Endothelial cell of umbilical vein (primary cell): ENCODE measurements around the gene RUNDC1. TPM values are rescaled to one million over a fixed set of nuclear protein-coding genes. Genes with fewer than 3 reads are reported as not detected.

Experiments used
- BruUV-seq: library from RNA; stranded (reverse); fragments of 400-500 nt; replicated peaks from 2 replicates; lab custom pipeline; 2021; lab: Mats Ljungman, UMichigan
- CTCF ChIA-PET: fragments of 300-600, 350-600 bp; sonication (Branson Sonifier 250); formaldehyde crosslinking; loops from one replicate; lab custom pipeline; 2021; ENCODE audit warnings: antibody characterized with exemption, inconsistent platforms; lab: Charles Lee
- POLR2A ChIA-PET: fragments of 300-600, 350-600 bp; sonication (Branson Sonifier 250); formaldehyde crosslinking; loops from one replicate; lab custom pipeline; 2021; ENCODE audit warnings: antibody characterized with exemption, inconsistent platforms; lab: Charles Lee
- DNase-seq: peaks from one replicate; pipeline ENCODE4 v3.0.0-alpha.2; 2011; ENCODE audit warnings: low read depth, low spot score
- FAIRE-seq: peaks from 2 replicates; lab custom pipeline; 2011; peaks lifted over from hg19 to GRCh38; lab: Jason Lieb, UNC
- H2AFZ ChIP-seq: 2 replicates; pipeline ENCODE4 v1.6.0; 2012; ENCODE audit warnings: low read depth, low read length, control low read depth, inconsistent platforms
- H3K27ac ChIP-seq: 2 replicates; pipeline ENCODE4 v1.5.1; 2011; ENCODE audit warnings: low read depth, mild to moderate bottlenecking, control low read depth, low read length, moderate library complexity; ENCODE audit not compliant: insufficient read depth
- H3K27me3 ChIP-seq, 2 experiments: 2 replicates each; pipeline versions ENCODE4 v1.6.0 to v1.6.1; 2011; ENCODE audit warnings: low read length in 2 of 2, mixed read lengths in 1 of 2; ENCODE audit not compliant: control insufficient read depth in 2 of 2, insufficient read depth in 2 of 2
- H3K36me3 ChIP-seq, 2 experiments: 2 replicates in 1 of 2; 3 replicates in 1 of 2; pipeline ENCODE4 v1.5.1; 2011; ENCODE audit warnings: low read length in 2 of 2, mild to moderate bottlenecking in 1 of 2, moderate library complexity in 1 of 2; ENCODE audit not compliant: control insufficient read depth in 2 of 2, insufficient read depth in 2 of 2; ENCODE audit errors: extremely low read depth in 1 of 2
- H3K4me1 ChIP-seq: 3 replicates; pipeline ENCODE4 v1.5.1; 2011; ENCODE audit warnings: mild to moderate bottlenecking, low read length; ENCODE audit not compliant: control insufficient read depth, insufficient read depth; ENCODE audit errors: extremely low read depth
- H3K4me2 ChIP-seq: 2 replicates; pipeline ENCODE4 v1.6.1; 2011; ENCODE audit warnings: low read length, control low read depth, mixed read lengths; ENCODE audit not compliant: insufficient read depth
- H3K4me3 ChIP-seq, 3 experiments: fragments of 200-600 bp in 1 of 3; sonication (generic), shearing (Covaris generic) in 1 of 3; replicated peaks in 1 of 3; 2 replicates each; pipeline ENCODE4 v1.5.1; 2011 to 2016; ENCODE audit warnings: control low read depth in 3 of 3, low read length in 3 of 3, mild to moderate bottlenecking in 2 of 3, inconsistent platforms in 1 of 3, low read depth in 1 of 3, moderate library complexity in 1 of 3; ENCODE audit not compliant: insufficient read depth in 1 of 3
- H3K79me2 ChIP-seq: 2 replicates; pipeline ENCODE4 v1.6.0; 2012; ENCODE audit warnings: low read length, inconsistent platforms; ENCODE audit not compliant: control insufficient read depth, insufficient read depth
- H3K9ac ChIP-seq: replicated peaks from 2 replicates; pipeline ENCODE3; 2011; ENCODE audit warnings: low read length, control low read depth; ENCODE audit not compliant: insufficient read depth; ENCODE audit errors: extremely low read depth
- H3K9me1 ChIP-seq: replicated peaks from 3 replicates; pipeline ENCODE4 v1.6.0; 2011; ENCODE audit warnings: mild to moderate bottlenecking, low read length; ENCODE audit not compliant: control insufficient read depth, insufficient read depth; ENCODE audit errors: extremely low read depth
- H3K9me3 ChIP-seq: replicated peaks from 2 replicates; pipeline ENCODE4 v1.5.1; 2012; ENCODE audit warnings: low read length, inconsistent platforms; ENCODE audit not compliant: control insufficient read depth, insufficient read depth
- H4K20me1 ChIP-seq: replicated peaks from 2 replicates; pipeline ENCODE3; 2011; ENCODE audit warnings: mild to moderate bottlenecking, low read length; ENCODE audit not compliant: control insufficient read depth, insufficient read depth; ENCODE audit errors: extremely low read depth
- CTCF ChIP-seq, 2 donors: IDR thresholded peaks; 1 replicate in 1 of 2; 2 replicates in 1 of 2; pipeline ENCODE4 v1.5.1; 2011; ENCODE audit warnings: low read length in 2 of 2, mild to moderate bottlenecking in 2 of 2, moderate library complexity in 2 of 2, control low read depth in 1 of 2, inconsistent platforms in 1 of 2, low read depth in 1 of 2; ENCODE audit not compliant: insufficient read depth in 1 of 2; ENCODE audit errors: extremely low read depth in 1 of 2
- EZH2 ChIP-seq: IDR thresholded peaks from 2 replicates; pipeline ENCODE4 v1.6.1; 2012; ENCODE audit warnings: borderline replicate concordance, low read depth, mild to moderate bottlenecking, moderate library complexity, low read length, inconsistent platforms; ENCODE audit not compliant: severe bottlenecking
- FOS ChIP-seq: IDR thresholded peaks from 2 replicates; pipeline ENCODE4 v1.6.1; 2011; ENCODE audit warnings: mild to moderate bottlenecking, low read length, moderate library complexity, borderline replicate concordance; ENCODE audit not compliant: insufficient read depth
- GATA2 ChIP-seq: IDR thresholded peaks from 2 replicates; pipeline ENCODE4 v1.7.0; 2011; ENCODE audit warnings: low read depth, mild to moderate bottlenecking, moderate library complexity, mixed read lengths, low read length; ENCODE audit not compliant: insufficient read length, insufficient read depth
- JUN ChIP-seq: IDR thresholded peaks from 2 replicates; pipeline ENCODE4 v1.6.1; 2011; ENCODE audit warnings: borderline replicate concordance, low read depth; ENCODE audit not compliant: insufficient read length, insufficient read depth
- MAX ChIP-seq: IDR thresholded peaks from 2 replicates; pipeline ENCODE4 v1.6.1; 2011; ENCODE audit not compliant: insufficient read depth, insufficient read length
- MYC ChIP-seq: IDR thresholded peaks from one replicate; pipeline ENCODE4 v1.6.1; 2011; ENCODE audit warnings: mild to moderate bottlenecking, low read depth, low read length
- POLR2A ChIP-seq: IDR thresholded peaks from 2 replicates; pipeline ENCODE4 v1.6.1; 2012; ENCODE audit warnings: low read depth, mild to moderate bottlenecking, control low read depth, low read length
- POLR2AphosphoS5 ChIP-seq: IDR thresholded peaks from 2 replicates; pipeline ENCODE4 v1.6.1; 2012; ENCODE audit warnings: low read depth, mild to moderate bottlenecking, control low read depth, low read length, moderate library complexity; ENCODE audit not compliant: insufficient read depth
- dilution Hi-C: fragments of 300-500 bp; cut with MboI; formaldehyde crosslinking; loops from one replicate; pipeline ENCODE4 v1.15.0; 2019; ENCODE audit warnings: low sequenced_read_pairs; ENCODE audit not compliant: extremely low pct_ligation_motif_present
- intact Hi-C: fragments of 100-400 bp; cut with micrococcal nuclease; formaldehyde crosslinking; loops from one replicate; pipeline ENCODE4 v1.10.0; 2022
- polyA plus RNA-seq, 4 experiments: library from polyadenylated mRNA; depleted of rRNA in 3 of 4; stranded (reverse) in 3 of 4; unstranded in 1 of 4; fragments of >200 nt; gene quantifications; 2 replicates each; pipeline versions ENCODE4 v1.2.1 to v1.2.3, GENCODE V29; 2011 to 2012; ENCODE audit warnings: missing spikeins in 1 of 4
- total RNA-seq: library from RNA; stranded (reverse); gene quantifications from 2 replicates; pipeline ENCODE4 v1.2.3, GENCODE V29; 2021

RUNDC1 gene
- total and polyA plus RNA-seq, 2 donors (not counting 3 experiments of a cell fraction or from before 2014, with no cell fraction given) = 9.2 to 12.0 TPM

DNA sequence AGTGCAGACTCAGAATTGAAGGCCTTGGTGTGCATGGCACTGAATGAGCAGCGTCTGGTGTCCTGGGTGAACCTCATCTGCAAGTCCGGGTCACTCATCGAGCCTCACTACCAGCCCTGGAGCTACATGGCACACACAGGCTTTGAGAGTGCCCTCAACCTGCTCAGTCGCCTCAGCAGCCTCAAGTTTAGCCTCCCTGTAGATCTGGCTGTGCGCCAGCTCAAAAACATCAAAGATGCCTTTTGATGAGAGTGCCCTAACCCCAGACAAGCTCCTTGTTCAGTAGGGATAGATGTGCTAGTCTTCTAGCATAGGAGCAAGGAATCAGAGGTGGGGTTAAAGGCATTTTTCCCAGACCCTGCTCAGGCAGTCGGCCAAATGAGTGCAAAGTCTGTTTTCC, 11.1 kb downstream of the RUNDC1 start:
- intact Hi-C loops = no loop called here

More for the DNA sequence above, 11.1 kb downstream of the RUNDC1 start:
- Histone ChIP-seq H3K27me3 (no peaks in the 10 kb centered on the region), H3K27ac (no peak overlapping the region), H3K79me2 (no peaks in the 10 kb centered on the region), H3K9ac (no peak overlapping the region), H3K4me3 (no peak overlapping the region), H2AFZ (no peak overlapping the region), H4K20me1 (no peaks in the 10 kb centered on the region), H3K36me3 (peaks cover 20 to 25% of the 10 kb centered on the region in 2 experiments), H3K9me3 (no peaks in the 10 kb centered on the region), H3K9me1 (no peaks in the 10 kb centered on the region), H3K4me1 (peaks cover 6% of the 10 kb centered on the region), H3K4me2 (no peak overlapping the region)
- DNase-seq (no peak), FAIRE-seq (no peak)
- POLR2A ChIA-PET = no interaction called here
- dilution Hi-C loops = no loop called here
- CTCF ChIA-PET = no interaction called here
- no TSS peak for BruUV-seq
- TF ChIP-seq POLR2AphosphoS5 (no peak), CTCF (IDR thresholded peaks at IDR 0.05; ENCODE audit: extremely low read depth in 1 of 2, insufficient read depth in 1 of 2, low read depth in 1 of 2, low read length in 2 of 2) (no peak), GATA2 (no peak), JUN (no peak), MYC (no peak), FOS (no peak), MAX (no peak), POLR2A (no peak), EZH2 (no peak)
